HG03520 (cell line): ENCODE measurements around the gene BCL2L1.
"Not testable (repeated sequence)": the region's sequence is repeated elsewhere in the genome, so short reads cannot be mapped to it uniquely, and the experiment has no call there.

Experiments
- ATAC-seq: cut with Tn5 transposase; IDR thresholded peaks from one replicate; pipeline ENCODE4 v1.9.1; 2021; ENCODE audit warnings: mild to moderate bottlenecking, moderate library complexity; ENCODE audit not compliant: unreplicated experiment

BCL2L1 gene

DNA sequence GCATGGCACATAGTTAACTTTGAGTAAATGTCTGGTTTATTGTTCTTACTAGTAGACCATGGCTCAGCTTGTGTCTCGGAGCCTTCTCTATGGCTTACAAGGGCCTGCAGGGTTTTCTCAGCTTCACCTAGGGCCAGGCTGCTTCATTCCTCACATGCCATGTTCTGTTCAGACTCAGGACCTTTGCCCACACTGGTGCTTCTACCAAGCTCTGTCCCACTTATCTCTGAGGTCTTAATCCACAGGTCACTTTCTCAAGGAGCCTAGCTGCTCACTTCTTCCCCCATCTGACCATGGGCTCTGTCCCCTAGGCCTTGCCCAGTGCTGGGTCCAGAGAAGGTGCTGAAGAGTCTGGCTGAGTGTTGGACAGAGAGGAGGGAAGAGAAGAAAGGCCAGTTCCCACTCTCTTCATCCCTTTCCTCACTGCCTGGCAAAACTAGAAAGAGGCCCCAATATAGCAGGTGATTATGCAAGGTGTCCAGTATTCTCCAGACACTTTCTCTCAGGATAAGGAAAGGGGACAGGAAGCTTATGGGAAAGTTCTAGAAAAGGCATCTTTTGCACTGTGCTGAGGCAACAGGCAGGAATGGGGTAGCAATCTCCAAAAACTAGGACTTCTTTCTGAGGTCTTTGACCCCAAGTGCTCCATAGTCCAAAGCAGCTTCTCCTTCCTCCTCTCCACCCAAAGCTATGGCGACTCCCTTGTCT is 45.0 kb downstream of the BCL2L1 start:
- ATAC-seq, result no peak

DNA sequence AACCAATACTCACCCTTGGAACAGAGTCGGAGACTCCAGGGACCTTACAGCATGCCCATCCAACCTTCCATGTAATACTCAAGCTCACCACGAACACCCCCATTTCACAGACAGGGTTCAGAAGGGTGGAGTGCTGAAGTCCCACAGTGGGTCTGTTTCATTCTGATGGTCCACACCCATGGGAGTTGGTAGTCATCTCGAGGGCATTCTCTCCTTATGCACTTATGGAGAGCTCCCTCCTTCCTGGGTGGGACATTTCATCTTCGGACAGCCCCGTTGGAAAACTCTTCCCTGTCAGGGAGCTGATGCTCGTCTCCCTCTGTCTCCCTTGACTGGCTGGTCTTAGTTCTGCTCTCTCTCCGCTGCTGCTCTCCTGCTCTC is 46.1 kb downstream of the BCL2L1 start:
- ATAC-seq, result no peak

DNA sequence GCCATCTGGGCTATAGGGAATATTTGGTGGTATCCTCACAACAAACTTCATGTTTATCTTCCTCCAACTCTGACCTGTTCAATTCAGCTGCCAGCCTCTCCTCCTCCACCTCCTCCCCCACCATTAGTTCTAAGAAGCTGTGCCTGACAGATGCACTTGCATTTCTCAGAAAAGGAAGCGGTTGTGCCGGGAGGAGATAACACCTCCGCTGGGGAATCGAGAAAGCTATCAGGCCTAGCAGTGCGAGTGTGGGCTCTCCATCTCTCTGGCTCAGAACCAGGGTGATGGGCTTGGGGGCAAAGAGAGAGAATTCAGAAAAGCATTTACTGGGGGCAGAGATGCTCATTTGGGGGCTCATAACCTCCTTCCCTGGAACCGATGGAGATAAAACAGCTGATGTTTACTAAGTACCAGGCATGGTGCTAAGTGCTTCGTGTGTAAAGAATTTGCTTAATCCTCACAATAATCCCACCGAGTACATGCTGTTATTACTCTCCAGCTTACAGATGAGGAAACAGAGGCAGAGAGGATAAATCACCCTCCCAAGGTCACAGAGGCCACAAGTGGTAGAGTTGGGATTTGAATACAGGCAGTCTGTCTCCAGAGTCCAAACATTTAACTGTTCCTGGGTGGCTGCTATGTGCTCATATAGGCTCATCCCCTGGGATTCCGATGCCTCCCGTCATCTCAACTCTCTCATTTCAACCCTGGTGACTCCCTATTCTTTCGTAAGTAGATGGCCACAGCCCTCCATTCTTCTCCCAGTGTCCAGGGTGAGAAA is 46.6 kb downstream of the BCL2L1 start:
- ATAC-seq, result no peak

DNA sequence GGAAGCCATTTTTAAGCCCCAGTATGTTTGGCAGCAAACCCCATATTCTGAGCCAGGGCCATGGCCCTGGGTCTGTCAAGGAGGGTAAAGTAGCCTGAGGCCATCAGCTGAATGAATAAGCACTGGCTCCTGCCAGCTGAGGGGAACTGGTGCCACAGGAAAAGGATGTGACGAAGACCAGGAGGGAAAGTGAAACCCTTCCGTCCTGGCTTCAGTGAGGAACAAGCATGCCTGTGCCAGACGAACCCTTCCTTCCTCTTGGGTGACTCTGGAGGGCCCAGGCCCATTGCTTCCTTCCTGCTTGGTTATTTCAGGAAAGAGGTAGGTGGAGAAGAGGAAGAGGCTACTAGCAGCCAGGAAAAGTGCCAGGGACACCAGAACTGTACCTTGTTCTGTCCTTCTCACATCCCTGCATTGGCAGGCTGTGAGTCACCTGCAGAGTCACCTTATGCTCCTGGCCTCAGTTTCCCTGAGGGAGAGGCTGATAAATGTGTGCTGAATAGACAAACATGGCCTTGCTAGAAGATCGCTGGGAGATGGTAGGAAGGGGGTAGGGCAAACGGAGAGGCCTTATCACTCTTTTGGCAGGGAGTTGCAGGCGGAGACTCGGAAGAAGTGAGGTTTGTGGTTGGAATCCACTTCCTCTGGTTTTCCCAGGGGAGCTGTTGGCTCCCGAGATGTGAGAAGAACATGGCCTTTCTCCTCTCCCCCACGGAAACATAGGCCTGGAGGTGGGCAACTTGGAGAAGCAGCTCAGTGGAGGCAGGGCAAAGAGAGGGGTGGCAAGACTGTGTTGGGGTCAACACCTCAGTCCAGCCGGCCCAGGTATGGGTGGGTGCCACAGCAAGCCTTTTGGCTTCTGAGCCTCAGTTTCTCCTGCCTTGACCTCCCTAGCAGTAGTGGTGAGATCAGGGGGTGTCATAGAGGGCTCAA is 47.5 kb downstream of the BCL2L1 start:
- ATAC-seq, result no peak

DNA sequence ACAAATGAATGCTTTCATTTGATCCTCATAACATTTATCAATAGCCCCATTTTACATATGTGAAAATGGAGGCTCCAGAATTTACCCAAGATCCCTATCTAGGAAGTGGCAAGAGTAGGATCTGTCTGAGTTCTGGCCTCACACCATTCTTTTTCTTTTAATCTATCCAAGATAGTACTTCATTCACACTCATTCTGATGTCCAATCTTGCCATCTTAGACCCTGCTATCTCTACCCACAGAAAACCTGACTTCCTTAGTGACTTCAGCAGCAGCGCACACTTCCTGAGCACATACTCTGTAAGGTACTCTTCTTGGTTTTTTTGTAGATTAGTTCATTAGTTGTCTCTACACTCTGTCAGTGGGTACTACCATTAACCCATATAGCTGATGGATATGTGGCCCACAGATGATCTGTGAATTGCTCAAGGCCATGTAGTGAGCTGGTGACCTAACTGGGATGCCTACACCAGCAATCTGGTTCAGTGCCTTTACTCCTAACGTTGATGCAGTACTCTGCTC is 48.7 kb downstream of the BCL2L1 start:
- no peak for ATAC-seq

DNA sequence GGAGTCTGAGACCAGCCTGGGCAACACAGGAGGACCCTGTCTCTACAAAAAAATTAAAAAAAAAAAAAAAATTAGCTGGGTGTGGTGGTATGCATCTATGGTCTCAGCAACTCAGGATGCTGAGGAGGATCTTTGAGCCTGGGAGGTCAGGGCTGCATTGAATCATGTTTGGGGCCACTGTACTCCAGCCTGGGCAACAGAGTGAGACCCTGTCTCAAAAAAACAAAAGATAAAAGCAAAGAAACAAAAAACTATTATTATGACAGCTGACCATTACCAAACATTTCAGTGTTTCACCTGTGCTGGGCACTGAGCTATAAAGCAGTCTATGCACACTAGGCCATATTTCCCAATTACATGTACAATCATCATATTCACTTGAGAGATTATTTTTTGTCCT is 49.2 kb downstream of the BCL2L1 start:
- no peak for ATAC-seq

DNA sequence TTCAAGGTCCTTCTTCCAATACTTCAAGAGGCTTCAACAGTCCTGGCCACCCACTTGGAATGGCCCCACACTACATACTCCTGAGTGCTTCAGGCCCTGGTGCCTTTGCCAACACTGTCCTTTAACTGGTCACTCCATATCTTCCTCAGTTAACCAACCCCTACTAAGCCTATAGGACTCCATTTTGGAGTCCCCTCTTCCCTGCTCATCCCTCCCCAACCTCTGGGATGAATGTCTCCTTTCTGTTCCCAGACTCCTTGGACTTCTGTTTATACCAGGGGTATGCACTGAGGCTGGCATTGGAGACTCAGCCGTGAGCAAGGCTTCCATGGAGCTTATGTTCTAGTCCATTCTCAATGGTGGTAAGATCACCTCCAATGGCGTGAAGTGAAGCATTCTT is 51.3 kb downstream of the BCL2L1 start:
- ATAC-seq, result no peak

DNA sequence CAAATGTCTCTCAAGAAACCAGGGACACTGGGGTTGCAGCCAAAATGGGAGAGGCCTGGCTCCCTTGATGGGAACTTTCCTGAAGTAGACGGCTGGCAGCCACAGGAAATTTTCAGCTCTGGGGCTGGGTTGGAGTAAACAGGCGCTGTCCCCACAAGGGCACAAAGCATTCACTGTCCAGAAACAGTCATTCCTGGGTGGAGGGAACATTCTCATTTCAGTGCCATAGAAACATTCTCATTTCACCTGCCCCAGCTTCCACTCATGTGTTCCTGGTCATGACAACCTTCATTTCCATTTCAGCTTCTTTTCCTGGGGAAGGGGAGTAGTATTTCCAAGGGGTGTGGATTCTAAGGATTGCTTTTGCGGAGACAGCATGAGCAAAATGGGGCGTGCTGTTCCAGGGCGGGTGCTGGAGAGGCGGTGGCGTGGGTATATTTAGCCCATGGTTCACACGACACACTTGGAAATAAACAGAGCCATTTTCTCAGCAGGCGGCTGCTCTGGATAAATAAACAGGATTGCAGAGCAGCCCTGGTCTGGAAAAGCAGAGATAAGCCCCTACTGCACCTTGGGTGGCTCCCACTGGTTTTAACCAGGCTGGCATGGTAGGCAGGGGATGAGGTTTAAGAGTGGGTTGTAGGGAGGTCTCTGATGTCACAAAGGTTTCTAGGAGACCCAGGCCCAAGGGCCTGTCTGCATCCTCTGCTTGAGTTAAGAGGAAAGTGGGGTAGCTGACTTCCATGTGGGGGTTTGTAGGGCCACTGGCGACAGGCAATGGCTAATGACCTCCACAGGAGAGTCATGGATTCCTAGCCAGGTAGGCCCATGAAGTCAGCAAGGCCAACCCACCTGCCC is 52.1 kb downstream of the BCL2L1 start:
- no peak for ATAC-seq

DNA sequence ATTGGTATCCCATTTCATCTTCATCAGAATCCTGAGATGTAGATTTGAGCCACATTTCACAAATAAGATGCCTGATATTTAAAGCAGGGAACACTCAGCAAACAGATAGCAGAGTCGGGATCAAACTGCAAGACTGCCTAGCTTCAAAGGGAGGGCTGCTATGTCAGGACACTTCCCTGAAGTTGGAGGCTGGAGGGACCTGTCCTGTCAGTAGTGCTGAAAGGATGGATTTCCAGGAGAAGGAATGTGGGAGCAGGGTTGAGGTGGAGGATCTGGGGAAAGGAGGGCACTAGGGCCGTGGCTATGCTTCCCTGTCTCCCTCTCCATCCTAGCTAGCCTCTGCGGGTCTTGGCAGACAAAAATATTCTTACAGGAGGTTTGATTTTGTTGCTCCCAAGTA is 52.8 kb downstream of the BCL2L1 start:
- ATAC-seq, result no peak

DNA sequence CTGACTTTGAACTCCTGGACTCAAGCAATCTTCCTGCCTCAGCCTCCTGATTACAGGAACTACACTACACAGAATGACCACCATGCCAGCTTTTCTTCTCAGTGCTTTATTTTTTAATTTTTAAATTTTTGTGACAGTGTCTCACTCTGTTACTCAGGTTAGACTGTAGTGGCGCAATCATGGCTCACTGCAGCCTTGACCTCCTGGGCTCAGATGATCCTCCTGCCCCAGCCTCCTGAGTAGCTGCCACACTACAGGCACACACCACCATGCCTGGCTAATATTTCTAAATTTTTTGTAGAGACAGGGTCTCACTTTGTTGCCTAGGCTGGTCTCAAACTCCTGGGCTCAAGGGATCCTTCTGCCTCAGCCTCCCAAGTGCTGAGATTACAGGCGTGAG is 53.7 kb downstream of the BCL2L1 start:
- not testable (repeated sequence) for ATAC-seq

DNA sequence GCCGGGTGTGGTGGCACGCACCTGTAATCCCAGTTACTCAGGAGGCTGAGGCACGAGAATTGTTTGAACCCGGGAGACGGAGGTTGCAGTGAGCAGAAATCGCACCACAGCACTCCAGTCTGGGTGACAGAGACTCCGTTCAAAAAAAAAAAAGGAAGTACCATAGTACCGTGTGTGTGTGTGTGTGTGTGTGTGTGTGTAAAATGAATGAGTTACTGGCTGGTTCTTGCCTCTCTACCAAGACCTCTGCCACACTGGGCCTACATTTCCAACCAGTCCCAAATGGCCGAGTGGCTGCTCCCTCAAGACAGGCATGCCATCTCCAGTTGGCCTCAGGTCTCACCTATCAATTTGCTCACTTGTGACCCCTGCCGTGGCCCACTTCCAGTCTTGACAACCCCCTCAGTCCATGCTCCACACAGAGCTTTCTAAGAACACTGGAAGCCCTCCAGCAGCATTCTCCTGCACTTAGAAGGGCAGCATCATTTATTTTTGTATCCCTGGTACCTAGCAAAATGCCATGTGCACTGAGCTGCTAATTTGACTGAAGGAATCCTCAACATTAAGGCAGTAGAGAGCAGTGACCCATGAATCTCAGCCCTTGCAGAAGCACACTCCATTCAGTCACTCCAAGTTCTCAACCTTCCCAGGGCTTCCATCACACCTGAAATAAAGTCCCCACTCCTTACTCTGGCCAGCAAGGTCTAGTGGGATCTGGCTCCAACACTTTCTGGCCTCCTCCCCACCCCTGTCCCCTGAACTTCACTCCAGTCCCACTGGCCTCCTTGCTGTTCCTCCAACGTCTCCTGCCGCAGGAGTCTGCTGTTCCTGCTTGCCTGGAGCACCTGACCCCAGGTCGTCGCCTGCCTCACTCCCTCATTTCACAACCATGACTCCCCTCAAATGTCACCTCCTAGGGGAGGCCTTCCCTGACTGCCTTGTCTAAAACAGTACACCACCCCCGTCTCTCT is 55.1 kb downstream of the BCL2L1 start:
- ATAC-seq, result no peak

DNA sequence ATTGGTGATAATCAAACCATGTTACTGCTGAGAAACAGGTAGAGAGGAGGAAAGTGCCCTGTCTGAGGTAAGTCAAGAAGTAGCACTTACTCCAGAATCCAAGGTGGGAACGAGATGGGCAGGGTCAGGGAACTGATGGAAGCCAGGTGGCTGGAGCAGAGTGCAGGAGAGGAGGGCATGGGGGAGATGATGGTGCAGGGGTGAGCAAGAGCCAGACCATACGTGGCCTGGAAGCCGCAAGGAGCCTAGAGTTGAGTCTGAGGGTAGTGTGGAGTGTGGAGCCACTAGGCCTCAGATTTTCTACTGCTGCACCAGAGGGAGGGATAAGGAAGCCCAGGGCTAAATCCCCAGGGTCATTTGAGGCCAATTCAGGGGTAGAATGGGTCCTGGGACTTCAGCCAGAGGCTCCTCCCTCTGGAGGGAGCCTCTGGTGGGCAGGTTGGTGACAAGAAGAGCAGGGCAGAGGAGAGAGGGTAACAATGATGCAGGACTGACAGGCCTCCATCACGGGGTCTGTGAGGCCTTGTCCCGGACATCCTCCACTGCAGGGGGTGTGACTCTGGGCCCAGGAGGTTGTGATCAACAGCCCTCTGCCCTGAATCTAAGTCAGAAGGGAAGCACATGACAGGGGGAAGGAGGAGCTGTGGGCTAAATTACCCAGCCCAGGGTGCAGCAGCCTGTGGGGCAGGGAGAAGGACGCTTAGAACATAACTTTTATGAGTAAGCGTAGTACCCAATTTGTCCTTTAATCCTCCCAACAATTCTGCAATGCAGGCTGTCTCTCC is 56.2 kb downstream of the BCL2L1 start:
- ATAC-seq, result no peak

DNA sequence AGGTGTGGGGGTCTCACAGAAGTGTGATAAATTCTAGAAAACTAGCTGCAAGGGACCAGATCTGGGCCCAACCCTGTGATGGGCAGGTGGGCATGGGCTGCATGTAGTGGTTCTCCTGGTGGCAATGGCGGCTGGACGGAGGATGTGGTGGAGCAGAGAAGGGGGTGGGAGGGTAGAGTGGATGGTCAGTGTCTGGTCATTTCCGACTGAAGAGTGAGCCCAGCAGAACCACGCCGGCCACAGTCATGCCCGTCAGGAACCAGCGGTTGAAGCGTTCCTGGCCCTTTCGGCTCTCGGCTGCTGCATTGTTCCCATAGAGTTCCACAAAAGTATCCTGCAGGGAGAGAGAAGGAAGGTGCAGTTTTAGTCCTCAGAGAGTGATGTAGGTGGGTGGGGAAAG is 56.9 kb downstream of the BCL2L1 start:
- ATAC-seq, result no peak

DNA sequence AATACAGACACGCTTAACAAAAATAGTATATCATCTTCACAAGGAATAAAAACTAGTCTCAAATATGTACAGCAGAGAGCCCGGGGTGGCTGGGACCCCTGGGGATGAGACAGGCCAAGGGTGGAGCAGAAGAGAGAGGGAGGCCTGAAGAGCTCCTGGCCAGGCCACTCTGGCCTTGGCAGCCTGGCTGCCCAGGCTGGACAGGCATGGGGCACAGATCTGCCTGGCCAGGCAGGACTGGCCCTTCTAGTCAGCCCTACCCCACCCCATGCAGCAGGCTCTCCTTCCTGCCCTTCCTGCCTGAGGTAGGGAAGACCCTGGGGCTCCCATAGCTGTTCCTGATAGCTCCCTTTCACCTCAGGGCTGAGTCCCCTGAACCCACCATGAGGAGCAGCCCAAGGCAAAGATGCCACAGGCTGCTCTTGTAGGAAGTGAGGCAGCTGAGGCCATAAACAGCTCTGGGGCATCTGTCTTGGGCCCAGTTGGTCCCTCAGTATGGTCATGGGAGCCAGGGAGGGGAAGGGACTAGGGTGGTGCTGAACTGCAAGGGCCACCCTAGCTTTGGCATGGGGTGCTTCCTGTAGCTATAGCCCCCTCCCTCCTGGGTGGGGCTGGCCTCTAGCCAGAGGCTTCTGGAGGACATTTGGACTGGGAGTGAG is 57.8 kb downstream of the BCL2L1 start:
- ATAC-seq, result no peak

DNA sequence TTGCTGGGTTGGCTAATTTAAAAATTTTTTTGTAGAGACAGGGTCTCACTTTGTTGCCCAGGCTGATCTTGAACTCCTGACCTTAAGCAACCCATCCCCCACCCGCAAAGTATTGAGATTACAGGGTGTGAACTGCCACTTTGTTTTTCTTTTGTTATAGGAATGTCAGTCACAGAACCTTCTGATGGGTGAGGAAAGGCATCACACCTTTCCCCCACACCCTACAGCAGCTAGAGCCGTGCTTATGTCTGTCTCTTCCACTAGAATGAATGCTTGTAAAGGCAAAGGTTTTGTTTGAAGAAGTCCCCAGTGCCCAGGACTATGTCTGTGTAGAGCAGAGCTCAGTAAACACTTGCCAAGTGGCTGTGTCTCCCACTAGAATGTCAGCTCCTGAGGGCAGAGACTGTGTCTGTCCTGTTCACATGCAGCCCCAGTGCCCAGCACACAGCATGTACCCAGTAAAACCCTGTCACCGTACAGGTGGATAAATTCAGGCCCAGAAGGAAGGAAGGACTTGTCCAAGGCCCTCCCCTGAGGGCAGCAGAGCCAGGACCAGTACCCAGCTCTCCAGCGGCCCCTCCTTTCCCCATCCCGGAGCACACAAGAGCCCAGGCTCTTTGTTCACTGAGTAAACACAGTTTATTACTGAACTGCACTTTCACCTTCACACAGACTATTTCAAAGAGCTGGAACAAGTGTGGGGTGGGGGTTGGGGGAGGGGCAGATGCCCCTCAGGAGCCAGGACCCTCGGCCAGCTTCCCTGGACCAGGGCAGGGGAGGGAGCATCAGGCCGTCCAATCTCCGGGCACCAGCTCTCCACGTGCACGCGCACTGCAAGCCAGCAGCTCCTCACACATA is 58.6 kb downstream of the BCL2L1 start:
- no peak for ATAC-seq

DNA sequence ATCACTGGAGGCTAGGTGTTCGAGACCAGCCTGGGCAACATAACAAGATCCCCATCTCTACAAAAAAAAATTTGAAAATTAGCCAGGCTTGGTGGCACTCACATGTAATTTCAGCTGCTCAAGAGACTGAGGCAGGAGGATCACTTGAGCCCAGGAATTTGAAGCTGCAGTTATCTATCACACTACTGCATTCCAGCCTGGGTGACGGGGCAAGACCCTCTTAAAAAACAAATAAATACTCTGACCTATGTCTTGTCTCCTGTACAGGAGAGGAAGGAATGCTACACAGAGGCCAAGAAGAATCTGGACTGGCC is 59.2 kb downstream of the BCL2L1 start:
- ATAC-seq, result no peak

DNA sequence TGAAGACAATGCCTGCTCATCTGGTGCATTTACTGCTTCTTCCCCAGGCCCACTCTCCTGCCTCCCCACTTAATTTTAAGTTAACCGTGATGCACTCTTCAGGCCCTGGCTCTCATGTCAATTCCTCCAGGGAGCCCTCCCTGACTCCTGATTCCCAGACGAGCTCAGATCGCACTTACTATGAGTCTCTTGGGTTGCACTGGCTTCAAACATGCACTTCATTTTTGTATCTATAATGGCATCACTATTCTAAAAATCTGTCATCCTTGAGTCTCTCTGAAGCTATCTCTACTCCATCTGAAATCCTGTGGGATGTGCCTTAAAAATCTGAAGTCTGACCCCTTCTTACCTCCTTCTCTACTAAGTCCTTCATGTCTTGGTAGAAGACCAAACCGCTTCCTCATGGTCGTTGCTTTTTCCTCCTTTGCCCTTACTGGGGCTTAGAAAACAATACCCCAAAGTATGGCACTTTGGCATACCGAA is 60.3 kb downstream of the BCL2L1 start:
- no peak for ATAC-seq
